Inferior parietal cortex (tissue), 1 donor: ENCODE measurements around the gene HOXA3.

Experiments
- DNase-seq: peaks from one replicate; pipeline ENCODE4 v3.0.0-alpha.2; 2016; ENCODE audit errors: extremely low spot score

The HOXA3 gene

DNA sequence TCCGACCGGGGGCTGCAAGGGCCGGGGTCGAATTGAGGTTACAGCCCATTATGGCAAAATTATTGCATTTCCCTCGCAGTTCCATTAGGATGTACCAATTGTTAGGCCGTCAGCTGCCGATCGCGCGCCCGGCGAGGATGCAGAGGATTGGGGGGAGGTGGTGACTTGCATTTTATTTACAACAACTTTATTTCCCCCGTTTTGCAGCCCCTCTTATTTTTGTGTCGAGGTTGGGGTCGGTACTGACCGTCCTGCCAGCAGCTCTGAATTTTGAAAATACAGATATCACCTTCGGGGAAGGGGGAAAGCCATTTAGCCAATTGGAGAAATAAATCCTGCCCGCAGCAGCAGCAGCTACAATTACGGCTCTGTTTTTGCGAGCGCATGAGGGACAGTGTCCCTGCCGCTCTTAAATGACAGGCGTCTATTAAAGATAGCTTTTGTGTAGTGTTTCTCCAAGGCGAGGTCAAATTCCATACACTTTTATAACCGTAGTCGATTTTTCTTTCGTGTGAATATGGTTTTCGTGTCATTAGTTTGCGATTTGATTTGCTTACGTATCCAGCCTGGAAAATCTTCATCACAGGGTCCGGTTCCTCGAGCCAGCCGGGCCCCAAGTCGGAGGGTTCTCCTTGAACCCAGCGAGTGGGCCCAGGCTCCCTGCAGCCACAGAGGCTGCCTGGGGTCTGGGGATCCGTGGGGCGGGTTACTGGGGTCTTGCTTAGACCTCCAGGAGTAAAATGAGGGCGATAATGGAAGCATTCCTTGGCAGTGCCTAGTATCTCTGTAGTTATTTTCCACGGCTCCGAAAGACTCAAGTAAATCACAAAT lies 8.2 kb downstream of the HOXA3 start:
- no peak for DNase-seq

- DNase-seq, result no peak
Observed at GRCh38 chr7:27143023-27143949, 9.1 kb downstream of the HOXA3 start, which contains the start of gene HOXA5. Gene HOXA5, minus strand, starts transcription at chr7:27143681. Its CDS starts 74 bp downstream, at chr7:27143607.

- no peak for DNase-seq
Observed at GRCh38 chr7:27142580-27143022, 9.8 kb downstream of the HOXA3 start.

- DNase-seq, result no peak
Observed at GRCh38 chr7:27141923-27142579, 10.3 kb downstream of the HOXA3 start.

DNA sequence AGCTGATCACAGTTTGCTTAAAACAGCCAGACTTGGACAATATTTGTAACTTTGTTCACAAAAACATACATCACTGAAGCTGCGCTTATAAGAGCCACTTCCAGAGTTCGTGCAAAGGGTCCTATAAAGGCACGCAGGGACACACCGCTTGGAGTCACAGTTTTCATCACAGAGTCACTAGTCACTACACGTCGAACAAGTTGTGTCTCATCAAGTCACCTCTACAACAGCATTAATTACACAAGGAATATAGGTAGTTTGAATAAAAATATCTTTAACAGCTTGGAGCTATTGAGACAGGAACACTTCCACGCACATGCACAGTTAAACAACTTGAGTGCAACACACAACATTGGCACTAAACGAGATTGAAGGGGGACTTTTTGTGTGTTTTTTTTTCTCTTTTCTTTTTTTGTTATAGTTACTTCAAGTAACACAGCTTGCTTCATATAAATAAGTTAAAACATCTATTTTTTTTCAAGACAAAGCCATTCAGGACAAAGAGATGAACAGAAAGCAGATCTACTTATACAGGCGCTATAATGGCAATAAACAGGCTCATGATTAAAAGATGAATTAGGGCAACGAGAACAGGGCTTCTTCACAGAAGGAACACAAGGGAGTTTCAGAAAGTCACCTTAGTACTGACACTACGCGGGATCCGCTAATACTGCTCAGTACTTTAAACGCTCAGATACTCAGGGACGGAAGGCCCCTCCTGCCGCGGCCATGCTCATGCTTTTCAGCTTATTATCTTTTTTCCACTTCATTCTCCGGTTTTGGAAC lies 11.1 kb downstream of the HOXA3 start:
- DNase-seq, result no peak

DNA sequence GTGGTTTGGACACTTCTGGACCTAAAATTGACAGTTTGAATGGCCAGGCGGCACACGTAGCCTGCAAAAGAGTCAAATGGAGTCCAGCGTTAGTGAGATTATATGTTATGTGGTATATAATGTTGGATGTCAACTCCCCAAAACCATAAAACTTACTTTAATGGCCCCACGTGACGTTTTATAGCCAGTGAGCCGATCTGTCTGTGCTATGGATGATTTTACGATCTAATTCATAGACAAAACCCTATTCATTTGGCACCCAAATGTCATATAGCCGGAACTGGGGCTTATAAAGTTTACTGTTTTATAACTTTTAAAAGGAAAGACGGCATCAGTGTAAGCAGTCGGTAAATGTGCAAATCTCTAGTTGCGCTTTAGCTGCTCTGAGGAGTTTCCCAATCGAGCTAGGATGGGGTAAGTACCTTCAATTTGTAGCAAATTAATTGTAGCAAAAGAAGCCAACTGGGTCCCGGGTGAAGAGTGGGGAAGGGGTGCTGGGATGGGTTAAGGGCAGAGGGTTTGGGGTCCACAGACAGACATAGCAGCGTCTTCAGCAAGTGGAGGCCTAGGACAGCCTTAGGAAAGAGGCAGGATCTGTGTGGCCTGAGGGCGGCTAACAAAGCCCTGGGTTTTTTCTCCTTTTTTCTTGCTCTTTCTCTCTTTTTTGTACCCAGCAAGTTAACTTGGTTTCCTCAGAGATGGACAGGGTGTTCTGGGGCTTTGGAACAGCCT lies 12.1 kb downstream of the HOXA3 start:
- DNase-seq, result no peak

- DNase-seq, result no peak
Observed at GRCh38 chr7:27139334-27140125, 12.9 kb downstream of the HOXA3 start.

DNA sequence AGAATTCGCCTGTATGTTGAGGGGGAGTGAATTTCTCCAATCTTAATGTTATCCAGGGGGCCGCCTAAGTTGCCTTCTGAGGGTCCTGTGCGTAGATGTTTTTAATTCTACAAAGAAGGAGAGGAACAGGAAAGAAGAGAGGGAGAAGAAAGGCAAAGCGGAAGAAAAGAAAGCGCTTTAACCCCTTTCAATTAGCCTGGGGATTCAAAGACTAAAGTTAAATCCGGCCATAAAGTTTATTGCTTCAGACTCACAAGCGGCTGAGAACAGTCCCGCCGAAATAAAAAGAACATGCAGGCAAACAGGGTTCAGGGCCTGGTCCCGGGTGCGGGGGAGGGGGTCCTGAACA lies 13.4 kb downstream of the HOXA3 start:
- DNase-seq, result no peak

DNA sequence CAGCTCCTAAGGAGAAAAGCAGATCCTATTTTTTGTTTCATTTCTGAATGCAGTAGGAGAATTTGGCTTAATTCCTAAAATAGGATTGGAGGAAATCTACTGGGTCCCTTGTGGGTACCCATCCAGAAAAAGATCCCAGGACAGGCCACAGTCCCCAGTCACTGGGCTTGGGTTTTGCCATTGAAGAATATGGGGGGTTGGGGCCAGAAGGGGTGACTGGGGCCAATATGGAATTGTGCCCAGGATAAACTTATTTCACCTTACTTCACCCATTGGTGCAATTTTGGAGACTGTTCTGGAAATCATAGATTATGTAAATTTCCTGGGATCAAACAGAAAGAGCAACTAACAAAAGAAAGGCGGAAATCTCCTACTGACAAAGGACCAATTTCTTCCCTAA lies 13.9 kb downstream of the HOXA3 start:
- DNase-seq, result no peak

DNA sequence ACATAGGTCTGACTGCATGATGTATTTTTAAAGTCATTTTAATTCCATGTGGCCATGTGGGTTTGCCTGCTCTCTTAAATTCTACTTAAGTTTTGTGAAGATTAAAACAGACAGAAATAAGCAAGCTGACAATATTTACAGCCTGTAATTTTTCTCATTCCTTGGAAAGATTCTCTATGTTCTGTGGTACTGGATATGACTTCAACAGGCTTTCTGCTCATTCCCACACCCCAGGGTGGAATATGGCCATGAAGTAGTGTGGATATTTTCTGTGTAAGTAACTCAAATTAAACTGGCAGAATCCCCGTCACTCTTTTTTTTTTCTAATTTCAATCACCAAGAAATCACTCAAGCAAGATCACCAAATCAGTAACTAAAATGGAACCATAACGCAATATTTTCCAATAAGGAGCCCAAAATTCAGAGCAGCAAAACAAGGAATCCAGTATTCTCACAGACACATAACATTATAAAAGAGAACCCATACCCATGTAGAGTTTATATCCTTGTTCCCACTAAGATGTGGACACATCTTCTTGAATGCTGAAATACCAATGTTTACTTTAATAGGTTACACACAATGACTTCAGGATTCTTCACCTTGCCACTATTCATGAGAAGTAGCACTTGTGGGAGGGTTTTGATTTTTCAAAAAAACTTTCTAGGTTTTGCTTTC lies 14.6 kb downstream of the HOXA3 start:
- DNase-seq, result no peak

- no peak for DNase-seq
Observed at GRCh38 chr7:27134392-27134791, 18.0 kb downstream of the HOXA3 start.

GRCh38 chr7:27133409-27134231 lies 18.8 kb downstream of the HOXA3 start:
- no peak for DNase-seq

DNA sequence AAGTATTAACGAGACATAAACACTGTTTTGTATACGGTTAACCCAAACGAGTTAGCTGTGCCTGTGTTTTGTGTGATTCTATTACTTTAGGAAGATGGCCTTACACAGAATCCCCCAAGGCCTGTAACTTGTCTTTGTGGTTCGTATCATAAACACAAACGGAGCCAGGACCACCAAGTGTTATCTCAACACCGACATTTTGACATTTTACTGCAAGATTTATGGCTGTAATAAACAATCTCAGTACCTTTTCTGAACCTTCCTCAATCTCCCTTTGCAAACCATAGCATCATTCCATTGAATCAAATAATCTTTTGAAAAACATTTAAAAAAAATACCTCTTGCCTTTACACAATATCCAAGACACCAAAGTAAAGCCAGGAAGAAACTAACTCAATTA lies 19.4 kb downstream of the HOXA3 start:
- DNase-seq, result no peak

GRCh38 chr7:27132214-27132613 lies 20.2 kb downstream of the HOXA3 start:
- DNase-seq, result no peak

DNA sequence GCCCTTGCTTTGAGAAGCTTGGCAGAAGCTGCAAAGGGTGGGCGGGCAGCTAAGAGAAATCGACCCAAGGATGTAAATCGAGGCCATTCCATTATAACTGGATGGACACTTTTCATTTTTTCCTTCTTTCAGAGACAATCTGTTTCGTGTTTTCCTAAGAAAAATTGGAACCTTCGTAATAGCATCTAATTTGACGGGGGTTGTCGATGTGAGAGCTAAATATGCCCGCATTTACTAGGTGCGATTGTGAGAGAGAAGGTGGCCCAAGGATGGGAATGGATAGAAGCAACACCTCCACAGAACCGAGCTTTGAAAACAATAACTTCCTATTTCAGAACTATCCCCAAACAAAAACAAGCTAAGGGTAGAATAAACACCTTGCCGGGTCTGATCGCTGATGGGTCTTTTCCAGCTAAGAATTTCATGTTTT lies 21.0 kb downstream of the HOXA3 start:
- DNase-seq, result no peak

DNA sequence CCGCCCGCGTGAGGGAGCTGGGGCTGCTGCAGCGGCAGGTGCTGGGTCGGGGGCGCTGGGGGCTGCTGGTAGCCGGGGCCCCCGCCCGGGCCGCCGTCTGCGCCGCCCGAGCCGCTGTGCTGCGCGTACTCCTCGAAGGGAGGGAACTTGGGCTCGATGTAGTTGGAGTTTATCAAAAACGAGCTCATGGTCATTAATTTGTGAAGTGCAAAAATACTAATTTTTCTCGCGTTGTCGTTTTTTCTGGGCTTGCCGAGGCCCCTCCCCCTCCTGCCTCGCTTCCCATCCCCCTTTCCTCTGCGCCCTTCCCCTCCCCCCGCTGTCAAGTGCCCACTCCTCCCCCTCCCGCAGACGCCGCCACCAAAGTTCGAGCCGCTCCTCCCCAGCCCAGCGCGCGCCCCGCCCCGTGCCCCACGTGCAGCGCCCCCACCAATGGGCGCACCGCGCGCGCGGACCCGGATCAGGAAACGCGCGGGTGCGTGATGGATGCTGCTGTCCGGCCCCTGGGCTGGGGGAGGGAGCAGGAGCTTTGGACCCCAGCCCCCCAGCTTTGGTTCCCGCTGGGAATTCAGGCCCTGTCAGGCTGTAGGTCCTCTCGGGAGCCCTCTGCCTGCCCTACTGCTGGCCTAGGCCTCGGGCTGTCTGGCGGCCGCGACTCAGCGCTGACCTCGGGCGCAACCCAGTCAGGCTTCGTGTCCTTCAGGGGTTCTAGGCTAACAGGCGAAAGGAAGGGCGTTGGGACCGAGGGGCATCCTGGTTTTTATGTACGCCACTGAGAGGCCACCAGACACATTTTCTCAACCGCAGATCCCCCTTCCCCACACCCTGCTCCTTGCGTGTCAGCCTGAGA lies 21.6 kb downstream of the HOXA3 start, which contains the start of gene HOXA4:
Gene HOXA4 (minus strand): TSS at position 218 of the 850 bp plus-strand sequence. CDS start 24 bp downstream, at position 194.
- no peak for DNase-seq
